Natural killer cell (primary cell): ENCODE results near the gene IL1RAPL2. TPM values are rescaled to one million over a fixed set of nuclear protein-coding genes. Genes with fewer than 3 reads are reported as not detected.
A peak's percentile ranks its signal among the peaks of the same experiment; 100 is the strongest.

Experiments used
- ATAC-seq, 3 donors: fragments of 150-1000 bp in 2 of 3; fragments of 200-7000 bp in 1 of 3; cut with Tn5 transposase; 1 replicate in 1 of 3; 2 replicates in 2 of 3; pipeline ENCODE4 v1.10.0; 2021; ENCODE audit warnings: mild to moderate bottlenecking in 2 of 3, moderate library complexity in 2 of 3
- DNase-seq, 2 donors: peaks; one replicate each; pipeline versions ENCODE4 v3.0.0 to v3.0.0-alpha.2; 2013 to 2021; ENCODE audit warnings: mixed read lengths in 1 of 2
- H3K27ac ChIP-seq: one replicate; pipeline ENCODE4 v1.5.1; 2013; ENCODE audit warnings: mild to moderate bottlenecking, low read length
- H3K27me3 ChIP-seq: one replicate; pipeline ENCODE4 v1.6.1; 2013; ENCODE audit warnings: low read length; ENCODE audit not compliant: control insufficient read depth, insufficient read depth
- H3K36me3 ChIP-seq: one replicate; pipeline ENCODE4 v1.6.1; 2013; ENCODE audit warnings: low read length; ENCODE audit not compliant: control insufficient read depth, insufficient read depth
- H3K4me1 ChIP-seq: one replicate; pipeline ENCODE4 v1.6.1; 2013; ENCODE audit warnings: low read length; ENCODE audit not compliant: control insufficient read depth, insufficient read depth
- H3K4me3 ChIP-seq: one replicate; pipeline ENCODE4 v1.5.1; 2013; ENCODE audit warnings: low read length
- H3K9me3 ChIP-seq: one replicate; pipeline ENCODE4 v1.6.1; 2013; ENCODE audit warnings: low read length; ENCODE audit not compliant: control insufficient read depth, insufficient read depth
- H3K27ac Mint-ChIP-seq, 2 donors: one replicate each; pipeline ENCODE4 v1.8.0; 2022; ENCODE audit warnings: mild to moderate bottlenecking in 2 of 2, mixed read lengths in 2 of 2, moderate library complexity in 1 of 2
- H3K27me3 Mint-ChIP-seq, 2 donors: one replicate each; pipeline ENCODE4 v1.8.0; 2022; ENCODE audit warnings: low read depth in 2 of 2, mixed read lengths in 2 of 2
- H3K36me3 Mint-ChIP-seq: one replicate; pipeline ENCODE4 v1.8.0; 2022; ENCODE audit warnings: mixed read lengths
- H3K4me1 Mint-ChIP-seq, 2 donors: one replicate each; pipeline ENCODE4 v1.8.0; 2022; ENCODE audit warnings: mixed read lengths in 2 of 2
- H3K4me3 Mint-ChIP-seq: one replicate; pipeline ENCODE4 v1.8.0; 2022; ENCODE audit warnings: mild to moderate bottlenecking, moderate library complexity, mixed read lengths
- H3K9me3 Mint-ChIP-seq, 2 donors: one replicate each; pipeline ENCODE4 v1.8.0; 2022; ENCODE audit warnings: mixed read lengths in 2 of 2
- CTCF ChIP-seq: fragments of 200-600 bp; IDR thresholded peaks from one replicate; pipeline ENCODE4 v1.8.0; 2022; ENCODE audit warnings: antibody characterized with exemption
- WGBS: methylation state at CpG from one replicate; pipeline ENCODE4 v1.1.7; 2013; ENCODE audit warnings: missing lambda C conversion rate; ENCODE audit not compliant: insufficient coverage; 5-methylcytosine and 5-hydroxymethylcytosine counted together
- intact Hi-C: fragments of 100-400 bp; cut with micrococcal nuclease; formaldehyde crosslinking; loops from one replicate; pipeline ENCODE4 v1.14.2; 2022
- total RNA-seq, 4 donors: library from RNA; stranded (reverse); fragments of 120-200 nt in 1 of 4; gene quantifications; one replicate each; pipeline versions ENCODE4 v1.2.3 to v1.2.4, GENCODE V29; 2013 to 2022

Gene IL1RAPL2
- total RNA-seq, 3 donors from 2014 or later (not counting 1 experiment from before 2014, with no cell fraction given): not detected

GRCh38 chrX:104679175-104679574 is 113.2 kb downstream of the IL1RAPL2 start:
- Histone ChIP-seq H3K4me1 (no peaks in the 10 kb centered on the region), H3K27ac (peak overlapping the region; percentile 35), H3K27me3 (no peaks in the 10 kb centered on the region), H3K4me3 (no peak overlapping the region), H3K36me3 (no peaks in the 10 kb centered on the region), H3K9me3 (no peaks in the 10 kb centered on the region)
- H3K4me3 Mint-ChIP-seq: no peak overlapping the region
- ATAC-seq (no peak), DNase-seq (peak in 1 of 2 donors; percentile 0)
- H3K27ac Mint-ChIP-seq: no peak overlapping the region
- no peaks in the 10 kb centered on the region for H3K4me1 Mint-ChIP-seq
- H3K27me3 Mint-ChIP-seq: no peaks in the 10 kb centered on the region
- WGBS: no CpG with 5 or more reads among the region's 2 CpGs
- H3K9me3 Mint-ChIP-seq: peaks cover 3 to 5% of the 10 kb centered on the region in 2 donors
- no peaks in the 10 kb centered on the region for H3K36me3 Mint-ChIP-seq
- no peak for TF ChIP-seq CTCF
- intact Hi-C loops: no loop called here

- Mint-ChIP-seq H3K4me1 (no peaks in the 10 kb centered on the region), H3K36me3 (no peaks in the 10 kb centered on the region), H3K4me3 (no peak overlapping the region), H3K9me3 (peaks cover 3 to 5% of the 10 kb centered on the region in 2 donors), H3K27ac (no peak overlapping the region), H3K27me3 (no peaks in the 10 kb centered on the region)
- WGBS: 60% methylated on average over 1 of the region's 3 CpGs
- ATAC-seq (no peak), DNase-seq (no peak)
- Histone ChIP-seq H3K4me3 (no peak overlapping the region), H3K4me1 (no peaks in the 10 kb centered on the region), H3K27ac (no peak overlapping the region), H3K36me3 (no peaks in the 10 kb centered on the region), H3K9me3 (no peaks in the 10 kb centered on the region), H3K27me3 (no peaks in the 10 kb centered on the region)
- intact Hi-C loops: no loop called here
- no peak for TF ChIP-seq CTCF
Observed at GRCh38 chrX:104681214-104681613, 115.2 kb downstream of the IL1RAPL2 start.

GRCh38 chrX:104684077-104684476 is 118.1 kb downstream of the IL1RAPL2 start:
- H3K4me1 ChIP-seq: no peaks in the 10 kb centered on the region
- H3K4me1 Mint-ChIP-seq: no peaks in the 10 kb centered on the region
- no peaks in the 10 kb centered on the region for H3K27me3 Mint-ChIP-seq
- TF ChIP-seq CTCF: no peak
- no peaks in the 10 kb centered on the region for H3K27me3 ChIP-seq
- H3K36me3 Mint-ChIP-seq: no peaks in the 10 kb centered on the region
- no peaks in the 10 kb centered on the region for H3K9me3 ChIP-seq
- no peak overlapping the region for H3K4me3 ChIP-seq
- DNase-seq (no peak), ATAC-seq (no peak)
- intact Hi-C loops: no loop called here
- no peaks in the 10 kb centered on the region for H3K36me3 ChIP-seq
- 100% methylated on average over 1 of the region's 2 CpGs for WGBS
- H3K4me3 Mint-ChIP-seq: no peak overlapping the region
- no peak overlapping the region for H3K27ac ChIP-seq
- no peak overlapping the region for H3K27ac Mint-ChIP-seq
- peaks cover 0 to 2% of the 10 kb centered on the region in 2 donors for H3K9me3 Mint-ChIP-seq

GRCh38 chrX:104695593-104695992 is 129.6 kb downstream of the IL1RAPL2 start:
- no peak for DNase-seq
- no peak overlapping the region for H3K4me3 Mint-ChIP-seq
- H3K9me3 ChIP-seq: no peaks in the 10 kb centered on the region
- H3K27ac Mint-ChIP-seq: no peak overlapping the region
- WGBS: 94% methylated on average over 6 of the region's 9 CpGs
- no peak for TF ChIP-seq CTCF
- no peak for ATAC-seq
- H3K36me3 ChIP-seq: no peaks in the 10 kb centered on the region
- H3K36me3 Mint-ChIP-seq: no peaks in the 10 kb centered on the region
- H3K27me3 Mint-ChIP-seq: no peaks in the 10 kb centered on the region
- peaks cover 0 to 4% of the 10 kb centered on the region in 2 donors for H3K9me3 Mint-ChIP-seq
- intact Hi-C loops: no loop called here
- no peaks in the 10 kb centered on the region for H3K4me1 ChIP-seq
- no peak overlapping the region for H3K4me3 ChIP-seq
- H3K27ac ChIP-seq: no peak overlapping the region
- no peaks in the 10 kb centered on the region for H3K4me1 Mint-ChIP-seq
- no peaks in the 10 kb centered on the region for H3K27me3 ChIP-seq
